NB4 (cell line): ENCODE data around the gene CDCA5.

ENCODE experiments used
- DNase-seq: peaks from one replicate; pipeline ENCODE4 v3.0.0; 2010; ENCODE audit warnings: low read depth
- H3K4me3 ChIP-seq: one replicate; pipeline ENCODE4 v1.5.1; 2011; ENCODE audit warnings: mild to moderate bottlenecking, low read depth, low read length, moderate library complexity
- CTCF ChIP-seq: IDR thresholded peaks from one replicate; pipeline ENCODE4 v1.5.1; 2012; ENCODE audit warnings: low read depth, low read length
- MYC ChIP-seq: IDR thresholded peaks from 2 replicates; pipeline ENCODE4 v1.6.1; 2011; ENCODE audit warnings: low read depth, low read length
- POLR2A ChIP-seq: IDR thresholded peaks from 2 replicates; pipeline ENCODE4 v1.6.1; 2011; ENCODE audit warnings: mild to moderate bottlenecking; ENCODE audit not compliant: insufficient read length; ENCODE audit errors: extremely low read depth
- TF ChIP-seq, protein P1 (sequence below): IDR thresholded peaks from 2 replicates; pipeline ENCODE4 v1.6.1; 2011; ENCODE audit warnings: low read depth, low read length

CDCA5 gene

GRCh38 chr11:65130631-65131416 lies 47.0 kb upstream of the CDCA5 start:
- DNase-seq = peak; percentile 7
- no peak overlapping the region for H3K4me3 ChIP-seq
- TF ChIP-seq, protein P1, sequence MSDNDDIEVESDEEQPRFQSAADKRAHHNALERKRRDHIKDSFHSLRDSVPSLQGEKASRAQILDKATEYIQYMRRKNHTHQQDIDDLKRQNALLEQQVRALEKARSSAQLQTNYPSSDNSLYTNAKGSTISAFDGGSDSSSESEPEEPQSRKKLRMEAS = no peak
- TF ChIP-seq MYC = no peak
- TF ChIP-seq CTCF = no peak
- TF ChIP-seq POLR2A = no peak

- TF ChIP-seq, protein P1 = no peak
- TF ChIP-seq POLR2A = no peak
- TF ChIP-seq MYC = no peak
- no peak for TF ChIP-seq CTCF
- peak; percentile 4 for DNase-seq
- no peak overlapping the region for H3K4me3 ChIP-seq
Observed at GRCh38 chr11:65129649-65130441, 46.0 kb upstream of the CDCA5 start.

GRCh38 chr11:65128182-65129145 lies 44.6 kb upstream of the CDCA5 start:
- no peak overlapping the region for H3K4me3 ChIP-seq
- peak; percentile 15 for DNase-seq
- TF ChIP-seq, protein P1 = no peak
- TF ChIP-seq POLR2A (no peak), CTCF (no peak), MYC (no peak)

- peak; percentile 3 for DNase-seq
- TF ChIP-seq CTCF (no peak), POLR2A (no peak), MYC (no peak)
- TF ChIP-seq, protein P1 = no peak
- no peak overlapping the region for H3K4me3 ChIP-seq
Observed at GRCh38 chr11:65127473-65128181, 43.8 kb upstream of the CDCA5 start.
